Epithelial cell of alveolus of lung (primary cell): ENCODE data around the gene EPHB3. TPM values are rescaled to one million over a fixed set of nuclear protein-coding genes. Genes with fewer than 3 reads are reported as not detected.

Experiments used
- total RNA-seq: library from RNA; depleted of rRNA; stranded (reverse); fragments of >200 nt; gene quantifications from 2 replicates; pipeline ENCODE4 v1.2.1, GENCODE V29; 2015

The EPHB3 gene
- total RNA-seq = 0.39 and 7.7 TPM in 2 replicates

DNA sequence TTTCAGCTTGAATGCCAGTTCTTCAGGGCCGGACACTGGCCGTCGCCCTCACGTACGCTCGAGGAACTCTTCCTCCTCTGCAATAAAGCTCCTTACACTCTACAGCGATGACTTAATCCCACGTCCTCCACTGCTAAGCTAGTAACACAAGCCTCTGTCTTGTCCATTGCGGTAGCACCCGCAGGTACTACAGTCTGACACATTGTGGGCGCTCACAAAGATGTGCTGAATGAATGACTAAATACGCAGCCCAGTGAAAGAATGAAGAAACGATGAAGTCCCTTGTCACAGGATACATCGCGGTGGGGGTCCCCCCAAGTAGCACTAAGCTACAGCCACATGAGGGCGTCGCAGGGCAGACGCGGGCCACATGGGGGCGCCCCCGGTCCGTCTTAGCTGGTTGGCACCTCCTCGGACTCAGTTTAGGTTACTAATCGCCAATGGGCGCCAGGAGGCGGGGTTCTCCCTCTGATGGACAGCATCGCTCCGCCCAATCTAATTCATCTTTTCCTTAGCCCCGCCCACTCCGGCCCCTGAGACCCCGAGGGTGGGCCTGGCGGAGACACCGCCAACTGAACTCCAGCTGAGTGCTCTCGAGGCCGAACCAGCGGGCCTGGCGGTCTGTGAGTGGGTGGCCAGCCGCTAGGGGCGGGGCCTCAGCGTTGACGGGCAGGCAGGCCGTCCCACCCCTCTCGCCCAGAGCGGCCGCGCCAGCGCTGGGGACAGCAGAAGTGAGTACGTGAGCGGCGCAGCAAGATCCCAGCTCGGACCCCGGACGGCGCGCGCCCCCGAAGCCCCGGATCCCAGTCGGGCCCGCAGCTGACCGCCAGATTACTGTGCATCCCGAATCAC is at the start of gene EPHB3:
EPHB3 (plus strand) TSS at position 725 of the 852 bp plus-strand sequence. CDS start 451 bp downstream, outside the sequence.

Other genes with a start within 250 kb of the EPHB3 start
- 242 and 310 TPM in 2 replicates for gene EIF4G1, start 247.2 kb upstream of the EPHB3 start, total RNA-seq
- 17.3 and 35.3 TPM in 2 replicates for gene FAM131A, start 224.2 kb upstream of the EPHB3 start, total RNA-seq
- gene CLCN2, start 200.2 kb upstream of the EPHB3 start, total RNA-seq = 1.7 and 6.5 TPM in 2 replicates
- gene POLR2H, start 200.1 kb upstream of the EPHB3 start, total RNA-seq = 75.5 and 110 TPM in 2 replicates
- 0.39 and 0.56 TPM in 2 replicates for gene THPO, start 183.6 kb upstream of the EPHB3 start, total RNA-seq
- 0.52 and 18.3 TPM in 2 replicates for gene CHRD, start 181.7 kb upstream of the EPHB3 start, total RNA-seq
- 29.7 and 51.3 TPM in 2 replicates for gene MAGEF1, start 150.3 kb downstream of the EPHB3 start, total RNA-seq